Measurements from ENCODE around the gene MGST3. TPM values are rescaled to one million over a fixed set of nuclear protein-coding genes. Genes with fewer than 3 reads are reported as not detected.

The MGST3 gene
- total and polyA plus RNA-seq, 4 donors, result 141 to 351 (median 176) TPM

DNA sequence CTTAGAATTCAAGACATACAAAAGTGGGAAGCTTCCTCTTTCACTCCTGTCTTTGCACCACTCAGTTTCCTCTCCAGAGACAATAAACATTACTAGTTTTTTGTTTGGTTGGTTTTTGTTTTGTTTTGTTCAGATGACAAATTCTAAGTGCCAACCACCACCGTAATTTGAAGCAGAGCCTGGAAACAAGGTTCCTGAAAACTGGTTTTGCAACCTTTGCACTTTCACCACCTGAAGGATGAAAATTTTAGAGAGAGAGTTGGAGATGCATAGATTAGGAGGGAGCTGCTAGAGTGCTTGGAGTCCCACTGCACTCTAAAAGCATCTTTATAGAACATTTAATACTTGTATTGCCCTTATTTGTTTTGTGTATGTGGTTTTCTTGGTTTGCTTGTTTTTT is 20.2 kb upstream of the MGST3 start:
- H3K27me3 ChIP-seq (ENCODE audit: control insufficient read depth in 3 of 3, insufficient read depth in 3 of 3, low read length in 2 of 3), result peaks cover 0 to 6% (median 0%) of the 10 kb centered on the region in 3 donors
- DNase-seq, result no peak
- H3K27ac ChIP-seq (ENCODE audit: low read depth in 1 of 2, low read length in 1 of 2), result no peak overlapping the region
- WGBS, 2 donors, result 11 to 17% methylated on average over 1 of the region's 1 CpG
- H3K4me1 ChIP-seq (ENCODE audit: control insufficient read depth in 5 of 5, insufficient read depth in 5 of 5, low read length in 5 of 5), result no peaks in the 10 kb centered on the region
- no peaks in the 10 kb centered on the region for H3K36me3 ChIP-seq (ENCODE audit: control insufficient read depth in 4 of 4, insufficient read depth in 4 of 4, low read length in 4 of 4)
- no peak for ATAC-seq (ENCODE audit: insufficient read depth, low FRiP score)
- TF ChIP-seq, protein P1, sequence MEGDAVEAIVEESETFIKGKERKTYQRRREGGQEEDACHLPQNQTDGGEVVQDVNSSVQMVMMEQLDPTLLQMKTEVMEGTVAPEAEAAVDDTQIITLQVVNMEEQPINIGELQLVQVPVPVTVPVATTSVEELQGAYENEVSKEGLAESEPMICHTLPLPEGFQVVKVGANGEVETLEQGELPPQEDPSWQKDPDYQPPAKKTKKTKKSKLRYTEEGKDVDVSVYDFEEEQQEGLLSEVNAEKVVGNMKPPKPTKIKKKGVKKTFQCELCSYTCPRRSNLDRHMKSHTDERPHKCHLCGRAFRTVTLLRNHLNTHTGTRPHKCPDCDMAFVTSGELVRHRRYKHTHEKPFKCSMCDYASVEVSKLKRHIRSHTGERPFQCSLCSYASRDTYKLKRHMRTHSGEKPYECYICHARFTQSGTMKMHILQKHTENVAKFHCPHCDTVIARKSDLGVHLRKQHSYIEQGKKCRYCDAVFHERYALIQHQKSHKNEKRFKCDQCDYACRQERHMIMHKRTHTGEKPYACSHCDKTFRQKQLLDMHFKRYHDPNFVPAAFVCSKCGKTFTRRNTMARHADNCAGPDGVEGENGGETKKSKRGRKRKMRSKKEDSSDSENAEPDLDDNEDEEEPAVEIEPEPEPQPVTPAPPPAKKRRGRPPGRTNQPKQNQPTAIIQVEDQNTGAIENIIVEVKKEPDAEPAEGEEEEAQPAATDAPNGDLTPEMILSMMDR (IDR thresholded peaks at IDR 0.05; ENCODE audit: control extremely low read depth, extremely low read depth), result no peak
- H3K9ac ChIP-seq (ENCODE audit: insufficient read depth in 1 of 2, low read length in 2 of 2), result no peak overlapping the region
- peaks cover 0 to 2% (median 0%) of the 10 kb centered on the region in 4 donors for H3K9me3 ChIP-seq (ENCODE audit: control insufficient read depth in 4 of 4, insufficient read depth in 3 of 4, low read length in 3 of 4)
- no peak overlapping the region for H3K4me3 ChIP-seq

GRCh38 chr1:165612062-165612461 is 19.0 kb upstream of the MGST3 start:
- no peak overlapping the region for H3K9ac ChIP-seq (ENCODE audit: insufficient read depth in 1 of 2, low read length in 2 of 2)
- no peaks in the 10 kb centered on the region for H3K36me3 ChIP-seq (ENCODE audit: control insufficient read depth in 4 of 4, insufficient read depth in 4 of 4, low read length in 4 of 4)
- H3K9me3 ChIP-seq (ENCODE audit: control insufficient read depth in 4 of 4, insufficient read depth in 3 of 4, low read length in 3 of 4), result peaks cover 0 to 2% (median 0%) of the 10 kb centered on the region in 4 donors
- no peak overlapping the region for H3K4me3 ChIP-seq
- no peak overlapping the region for H3K27ac ChIP-seq (ENCODE audit: low read depth in 1 of 2, low read length in 1 of 2)
- ATAC-seq (ENCODE audit: insufficient read depth, low FRiP score), result no peak
- WGBS, 2 donors, result 93 to 94% methylated on average over 3 of the region's 3 CpGs
- peaks cover 0 to 6% (median 0%) of the 10 kb centered on the region in 3 donors for H3K27me3 ChIP-seq (ENCODE audit: control insufficient read depth in 3 of 3, insufficient read depth in 3 of 3, low read length in 2 of 3)
- no peak for DNase-seq
- TF ChIP-seq, protein P1 (IDR thresholded peaks at IDR 0.05; ENCODE audit: control extremely low read depth, extremely low read depth), result no peak
- H3K4me1 ChIP-seq (ENCODE audit: control insufficient read depth in 5 of 5, insufficient read depth in 5 of 5, low read length in 5 of 5), result no peaks in the 10 kb centered on the region

GRCh38 chr1:165616054-165616612 is 14.9 kb upstream of the MGST3 start:
- H3K27me3 ChIP-seq (ENCODE audit: control insufficient read depth in 3 of 3, insufficient read depth in 3 of 3, low read length in 2 of 3), result peaks cover 0 to under 1% (median 0%) of the 10 kb centered on the region in 3 donors
- H3K9ac ChIP-seq (ENCODE audit: insufficient read depth in 1 of 2, low read length in 2 of 2), result no peak overlapping the region
- H3K9me3 ChIP-seq (ENCODE audit: control insufficient read depth in 4 of 4, insufficient read depth in 3 of 4, low read length in 3 of 4), result peaks cover 0 to 2% (median 0%) of the 10 kb centered on the region in 4 donors
- no peaks in the 10 kb centered on the region for H3K36me3 ChIP-seq (ENCODE audit: control insufficient read depth in 4 of 4, insufficient read depth in 4 of 4, low read length in 4 of 4)
- ATAC-seq (ENCODE audit: insufficient read depth, low FRiP score) (peak; percentile 90), DNase-seq (peak in 2 of 3 donors; percentile 23 to 68)
- WGBS, 2 donors, result 55 to 57% methylated on average over 1 of the region's 1 CpG
- H3K4me3 ChIP-seq, result no peak overlapping the region
- peak overlapping the region in 1 of 2 donors; percentile 59 for H3K27ac ChIP-seq (ENCODE audit: low read depth in 1 of 2, low read length in 1 of 2)
- no peaks in the 10 kb centered on the region for H3K4me1 ChIP-seq (ENCODE audit: control insufficient read depth in 5 of 5, insufficient read depth in 5 of 5, low read length in 5 of 5)
- TF ChIP-seq, protein P1 (IDR thresholded peaks at IDR 0.05; ENCODE audit: control extremely low read depth, extremely low read depth), result no peak
